Testis (tissue), 2 donors: ENCODE measurements around the gene NOS3.

ENCODE experiments used
- CTCF ChIP-seq, 3 experiments: fragments of 450-650 bp in 2 of 3; fragments of 200-600 bp in 1 of 3; sonication (generic) in 1 of 3; IDR thresholded peaks; one replicate each; pipeline ENCODE4 v1.5.1; 2016 to 2019; ENCODE audit warnings: antibody characterized with exemption in 3 of 3, mild to moderate bottlenecking in 2 of 3, moderate library complexity in 1 of 3
- POLR2A ChIP-seq: fragments of 450-650 bp; IDR thresholded peaks from one replicate; pipeline ENCODE4 v1.6.1; 2017; ENCODE audit warnings: antibody characterized with exemption, mild to moderate bottlenecking, moderate library complexity

DNA sequence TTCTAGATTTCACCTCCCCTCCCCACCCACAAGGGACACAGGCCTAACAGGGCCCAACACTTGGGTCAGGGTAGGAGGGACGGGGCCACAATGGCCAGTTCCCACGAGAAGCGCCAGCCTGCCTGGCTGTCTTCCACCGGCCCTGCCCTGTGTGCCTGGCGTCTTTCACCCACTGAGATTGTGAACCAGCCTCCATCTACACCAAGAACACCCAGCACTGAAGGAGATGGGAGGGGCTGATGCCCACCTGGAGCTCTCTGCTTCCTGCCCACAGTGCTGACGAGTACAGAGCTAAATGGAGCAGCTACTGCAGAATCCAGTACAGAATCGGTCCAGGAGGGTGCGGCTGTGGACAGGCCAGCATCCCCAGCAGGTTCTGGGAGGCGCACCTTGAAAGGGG lies 55.1 kb downstream of the NOS3 start:
- TF ChIP-seq CTCF (IDR thresholded peaks at IDR 0.05) (no peak), POLR2A (no peak)
